HL-60 (cell line): ENCODE data around the gene SREBF1.

Experiments
- GABPA ChIP-seq: IDR thresholded peaks from 2 replicates; pipeline ENCODE4 v1.6.1; 2012; ENCODE audit warnings: low read depth
- POLR2AphosphoS5 ChIP-seq: IDR thresholded peaks from 2 replicates; pipeline ENCODE4 v1.6.1; 2012; ENCODE audit warnings: low read depth
- SPI1 ChIP-seq: IDR thresholded peaks from 2 replicates; pipeline ENCODE4 v1.6.1; 2012; ENCODE audit warnings: low read depth, mild to moderate bottlenecking, borderline replicate concordance
- TF ChIP-seq, protein P1 (sequence below): IDR thresholded peaks from 2 replicates; pipeline ENCODE4 v1.6.1; 2012; ENCODE audit warnings: low read depth; ENCODE audit not compliant: insufficient replicate concordance
- TF ChIP-seq, protein P2 (sequence below): IDR thresholded peaks from one replicate; pipeline ENCODE4 v1.5.1; 2011; ENCODE audit warnings: low read length, control low read depth, inconsistent platforms; ENCODE audit not compliant: insufficient read depth

DNA sequence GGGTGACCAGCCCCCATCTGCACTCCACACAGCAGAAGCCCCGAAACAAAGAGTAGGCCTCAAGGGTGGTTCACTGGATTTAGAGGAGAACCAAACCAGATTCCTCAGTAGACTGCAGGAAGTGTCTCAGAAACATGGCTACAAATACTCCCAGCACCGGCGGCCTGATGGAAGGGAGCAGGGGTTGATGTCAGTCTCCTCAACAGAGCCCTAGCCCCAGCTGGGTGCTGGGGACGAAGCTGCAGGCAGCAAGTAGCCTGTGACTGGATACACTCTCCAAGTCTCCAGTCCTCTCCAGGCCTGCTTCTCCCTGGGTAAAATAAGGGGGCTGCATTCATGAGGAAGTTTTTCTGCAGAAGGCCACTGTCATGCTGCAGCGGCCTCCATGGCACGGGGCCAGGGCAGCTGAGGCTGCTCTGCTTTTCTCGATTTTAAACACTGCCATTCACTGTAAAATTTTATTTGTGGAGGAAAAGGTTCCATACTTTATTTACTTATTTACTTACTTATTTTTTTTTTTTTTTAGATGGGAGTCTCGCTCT is 36.7 kb upstream of the SREBF1 start:
- TF ChIP-seq, protein P1, sequence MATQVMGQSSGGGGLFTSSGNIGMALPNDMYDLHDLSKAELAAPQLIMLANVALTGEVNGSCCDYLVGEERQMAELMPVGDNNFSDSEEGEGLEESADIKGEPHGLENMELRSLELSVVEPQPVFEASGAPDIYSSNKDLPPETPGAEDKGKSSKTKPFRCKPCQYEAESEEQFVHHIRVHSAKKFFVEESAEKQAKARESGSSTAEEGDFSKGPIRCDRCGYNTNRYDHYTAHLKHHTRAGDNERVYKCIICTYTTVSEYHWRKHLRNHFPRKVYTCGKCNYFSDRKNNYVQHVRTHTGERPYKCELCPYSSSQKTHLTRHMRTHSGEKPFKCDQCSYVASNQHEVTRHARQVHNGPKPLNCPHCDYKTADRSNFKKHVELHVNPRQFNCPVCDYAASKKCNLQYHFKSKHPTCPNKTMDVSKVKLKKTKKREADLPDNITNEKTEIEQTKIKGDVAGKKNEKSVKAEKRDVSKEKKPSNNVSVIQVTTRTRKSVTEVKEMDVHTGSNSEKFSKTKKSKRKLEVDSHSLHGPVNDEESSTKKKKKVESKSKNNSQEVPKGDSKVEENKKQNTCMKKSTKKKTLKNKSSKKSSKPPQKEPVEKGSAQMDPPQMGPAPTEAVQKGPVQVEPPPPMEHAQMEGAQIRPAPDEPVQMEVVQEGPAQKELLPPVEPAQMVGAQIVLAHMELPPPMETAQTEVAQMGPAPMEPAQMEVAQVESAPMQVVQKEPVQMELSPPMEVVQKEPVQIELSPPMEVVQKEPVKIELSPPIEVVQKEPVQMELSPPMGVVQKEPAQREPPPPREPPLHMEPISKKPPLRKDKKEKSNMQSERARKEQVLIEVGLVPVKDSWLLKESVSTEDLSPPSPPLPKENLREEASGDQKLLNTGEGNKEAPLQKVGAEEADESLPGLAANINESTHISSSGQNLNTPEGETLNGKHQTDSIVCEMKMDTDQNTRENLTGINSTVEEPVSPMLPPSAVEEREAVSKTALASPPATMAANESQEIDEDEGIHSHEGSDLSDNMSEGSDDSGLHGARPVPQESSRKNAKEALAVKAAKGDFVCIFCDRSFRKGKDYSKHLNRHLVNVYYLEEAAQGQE, result no peak
- TF ChIP-seq, protein P2, sequence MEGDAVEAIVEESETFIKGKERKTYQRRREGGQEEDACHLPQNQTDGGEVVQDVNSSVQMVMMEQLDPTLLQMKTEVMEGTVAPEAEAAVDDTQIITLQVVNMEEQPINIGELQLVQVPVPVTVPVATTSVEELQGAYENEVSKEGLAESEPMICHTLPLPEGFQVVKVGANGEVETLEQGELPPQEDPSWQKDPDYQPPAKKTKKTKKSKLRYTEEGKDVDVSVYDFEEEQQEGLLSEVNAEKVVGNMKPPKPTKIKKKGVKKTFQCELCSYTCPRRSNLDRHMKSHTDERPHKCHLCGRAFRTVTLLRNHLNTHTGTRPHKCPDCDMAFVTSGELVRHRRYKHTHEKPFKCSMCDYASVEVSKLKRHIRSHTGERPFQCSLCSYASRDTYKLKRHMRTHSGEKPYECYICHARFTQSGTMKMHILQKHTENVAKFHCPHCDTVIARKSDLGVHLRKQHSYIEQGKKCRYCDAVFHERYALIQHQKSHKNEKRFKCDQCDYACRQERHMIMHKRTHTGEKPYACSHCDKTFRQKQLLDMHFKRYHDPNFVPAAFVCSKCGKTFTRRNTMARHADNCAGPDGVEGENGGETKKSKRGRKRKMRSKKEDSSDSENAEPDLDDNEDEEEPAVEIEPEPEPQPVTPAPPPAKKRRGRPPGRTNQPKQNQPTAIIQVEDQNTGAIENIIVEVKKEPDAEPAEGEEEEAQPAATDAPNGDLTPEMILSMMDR, result no peak
- TF ChIP-seq SPI1 (no peak), POLR2AphosphoS5 (no peak), GABPA (no peak)
